Right renal cortex interstitium (tissue), 3 donors: ENCODE data around the gene MRPS34. TPM values are rescaled to one million over a fixed set of nuclear protein-coding genes. Genes with fewer than 3 reads are reported as not detected.

ENCODE experiments used
- DNase-seq, 3 donors: peaks; one replicate each; pipeline ENCODE4 v3.0.0-alpha.2; 2013; ENCODE audit warnings: low read depth in 3 of 3, low spot score in 2 of 3
- polyA plus RNA-seq, 3 donors: library from polyadenylated mRNA; unstranded; fragments of 120-200 nt; gene quantifications; one replicate each; pipeline ENCODE4 v1.2.1, GENCODE V29; 2013; ENCODE audit not compliant: insufficient read length in 3 of 3

The MRPS34 gene
- polyA plus RNA-seq, 3 donors: 58.1 to 69.6 (median 65.0) TPM

GRCh38 chr16:1771188-1771863 is 1.6 kb downstream of the MRPS34 start, which contains the start of gene NME3:
Gene NME3, minus strand, starts transcription at chr16:1771543. Its CDS starts 9 bp downstream, at chr16:1771534.
- no peak for DNase-seq

GRCh38 chr16:1770328-1771187 is 2.4 kb downstream of the MRPS34 start:
- DNase-seq: no peak

DNA sequence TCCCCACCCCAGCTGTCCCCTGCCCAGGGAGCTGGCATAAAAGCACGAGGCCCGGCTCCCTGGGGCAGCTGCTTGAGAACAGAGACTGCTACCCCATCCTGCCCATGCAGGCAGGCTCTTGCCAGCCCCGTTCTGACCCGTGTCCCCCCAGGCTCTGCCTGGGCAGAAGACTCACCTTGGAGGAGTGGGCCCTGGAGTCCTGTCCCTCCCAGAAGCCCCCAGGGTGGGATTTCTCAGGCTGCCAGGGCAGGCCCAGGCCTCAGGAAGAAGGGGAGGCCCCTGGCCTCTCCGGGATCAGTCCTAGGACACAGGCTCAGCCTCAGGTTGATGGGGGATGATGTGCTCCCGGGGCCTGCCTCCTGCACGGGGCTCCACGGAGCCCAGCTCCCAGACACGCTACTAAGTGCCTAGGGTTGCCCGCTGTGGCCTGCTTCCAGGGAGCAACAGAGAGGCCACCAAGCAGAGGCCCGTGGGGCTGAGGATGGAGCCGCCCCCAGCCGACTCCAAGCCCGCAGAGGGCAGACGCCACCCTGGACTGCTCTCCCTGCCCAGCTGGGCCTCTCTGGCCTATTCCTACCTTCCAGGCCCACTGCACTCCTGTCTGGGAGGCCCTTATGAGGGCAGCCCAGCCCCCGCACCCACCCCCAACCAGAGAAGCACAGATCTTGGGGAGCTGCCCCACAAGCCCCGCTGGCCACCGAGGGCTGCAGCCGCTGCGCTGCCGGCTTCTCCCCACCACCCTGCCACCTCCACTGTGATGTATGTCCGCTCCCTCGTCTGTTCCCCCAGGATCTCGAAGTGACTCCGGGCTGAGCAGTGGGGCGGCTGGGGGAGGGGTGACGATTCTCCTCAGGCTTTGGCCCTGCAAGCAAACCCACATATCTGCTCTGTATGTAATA is 3.3 kb downstream of the MRPS34 start:
- no peak for DNase-seq

DNA sequence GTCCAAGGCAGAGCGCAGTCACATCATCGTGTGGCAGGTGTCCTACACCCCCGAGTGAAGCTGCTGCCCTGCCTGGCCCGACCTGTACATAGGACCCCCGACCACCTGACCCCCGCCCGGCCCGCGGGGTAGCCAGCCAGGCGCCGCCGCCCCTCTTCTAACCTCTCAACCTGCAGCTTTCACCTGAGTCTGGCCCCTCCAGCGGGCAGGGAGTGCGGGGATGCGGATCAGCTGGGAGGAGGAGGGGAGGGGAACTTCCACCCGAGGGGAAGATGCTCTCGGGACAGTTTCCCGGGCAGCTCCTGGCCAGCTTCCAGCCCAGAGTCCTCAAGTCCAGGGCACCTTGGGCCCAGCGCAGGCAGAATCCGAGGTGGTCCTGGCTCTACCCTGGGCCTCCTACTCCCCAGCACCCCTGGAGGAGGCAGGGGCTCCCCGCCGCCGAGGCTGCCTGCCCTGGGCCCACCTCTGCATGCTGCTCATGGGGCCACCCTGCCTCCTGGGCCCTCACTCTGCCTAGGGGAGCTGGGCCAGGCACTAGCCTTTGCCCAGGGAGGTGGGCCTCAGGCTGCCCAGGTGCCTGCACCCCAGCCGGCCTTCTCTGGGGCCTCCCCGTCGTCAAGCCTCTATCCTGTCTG is 4.0 kb downstream of the MRPS34 start:
- no peak for DNase-seq

DNA sequence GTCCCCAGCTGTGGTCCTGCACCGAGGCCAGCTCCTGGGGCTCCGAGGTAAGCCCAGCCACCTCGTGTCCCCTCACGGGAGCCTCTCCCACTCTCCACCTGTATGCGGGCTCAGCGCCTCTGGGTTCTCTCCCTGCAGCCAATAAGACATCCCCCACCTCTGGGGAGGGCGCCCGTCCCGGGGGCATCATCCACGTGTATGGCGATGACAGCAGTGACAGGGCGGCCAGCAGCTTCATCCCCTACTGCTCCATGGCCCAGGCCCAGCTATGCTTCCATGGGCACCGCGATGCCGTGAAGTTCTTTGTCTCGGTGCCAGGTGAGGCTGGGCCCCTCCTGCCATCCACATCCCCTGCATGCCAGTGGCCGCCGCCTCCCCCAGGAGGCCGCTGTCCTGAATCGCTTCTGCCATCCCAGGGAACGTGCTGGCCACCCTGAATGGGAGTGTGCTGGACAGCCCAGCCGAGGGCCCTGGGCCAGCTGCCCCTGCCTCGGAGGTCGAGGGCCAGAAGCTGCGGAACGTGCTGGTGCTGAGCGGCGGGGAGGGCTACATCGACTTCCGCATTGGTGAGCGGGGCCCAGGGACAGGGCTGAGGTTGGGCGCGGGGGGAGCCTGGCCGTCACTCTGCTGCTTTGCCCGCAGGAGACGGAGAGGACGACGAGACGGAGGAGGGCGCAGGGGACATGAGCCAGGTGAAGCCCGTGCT is 4.7 kb downstream of the MRPS34 start:
- DNase-seq: no peak

GRCh38 chr16:1767116-1767994 is 5.6 kb downstream of the MRPS34 start:
- DNase-seq: no peak

DNA sequence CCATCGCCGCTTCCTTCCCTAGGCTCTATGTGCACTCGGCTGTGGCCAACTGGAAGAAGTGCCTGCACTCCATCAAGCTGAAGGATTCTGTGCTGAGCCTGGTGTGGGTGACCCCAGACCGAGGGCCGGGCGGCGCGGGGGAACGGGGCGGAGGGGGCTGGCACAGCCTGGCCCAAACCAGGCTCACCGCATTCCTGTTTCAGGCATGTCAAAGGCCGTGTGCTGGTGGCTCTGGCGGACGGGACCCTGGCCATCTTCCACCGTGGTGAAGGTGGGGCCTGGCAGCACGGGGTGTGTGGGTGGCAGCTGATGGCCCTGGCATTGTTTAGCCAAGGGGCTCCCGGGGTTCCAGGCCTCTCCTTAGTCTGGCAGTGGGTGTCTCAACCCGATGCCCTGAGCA is 6.2 kb downstream of the MRPS34 start:
- no peak for DNase-seq

GRCh38 chr16:1766231-1766630 is 6.7 kb downstream of the MRPS34 start:
- DNase-seq: no peak

DNA sequence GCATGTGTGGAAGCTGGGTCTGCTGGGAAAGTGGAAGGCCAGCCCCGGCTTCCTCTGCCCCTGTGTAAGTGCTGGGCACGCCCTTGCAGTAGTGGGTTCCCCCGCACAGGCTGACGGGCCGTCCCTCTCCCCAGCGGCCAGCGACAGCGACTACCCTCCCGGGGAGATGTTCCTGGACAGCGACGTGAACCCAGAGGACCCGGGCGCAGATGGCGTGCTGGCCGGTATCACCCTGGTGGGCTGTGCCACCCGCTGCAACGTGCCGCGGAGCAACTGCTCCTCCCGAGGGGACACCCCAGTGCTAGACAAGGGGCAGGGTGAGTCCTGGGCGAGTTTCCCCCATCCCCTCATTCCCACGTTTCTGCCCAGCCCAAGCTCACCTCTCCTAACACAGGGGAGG is 7.1 kb downstream of the MRPS34 start:
- DNase-seq: no peak

DNA sequence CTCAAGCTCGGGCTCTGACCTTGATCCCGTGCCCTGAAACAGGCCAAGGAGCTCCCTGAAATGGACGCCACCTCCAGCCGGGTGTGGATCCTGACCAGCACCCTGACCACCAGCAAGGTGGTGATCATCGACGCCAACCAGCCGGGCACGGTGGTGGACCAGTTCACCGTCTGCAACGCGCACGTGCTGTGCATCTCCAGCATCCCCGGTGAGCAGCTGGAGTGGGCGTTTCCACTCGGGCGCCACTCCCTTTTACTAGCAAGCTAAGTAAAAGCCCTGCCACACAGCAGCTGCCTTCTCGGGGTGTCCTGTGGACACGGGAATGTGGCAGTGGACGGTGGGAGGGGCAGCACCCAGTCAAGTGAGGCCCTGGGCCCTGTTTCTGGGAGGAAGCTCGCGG is 8.0 kb downstream of the MRPS34 start:
- no peak for DNase-seq

- no peak for DNase-seq
These were observed 9.1 kb downstream of the MRPS34 start for GRCh38 chr16:1763521-1764511.

DNA sequence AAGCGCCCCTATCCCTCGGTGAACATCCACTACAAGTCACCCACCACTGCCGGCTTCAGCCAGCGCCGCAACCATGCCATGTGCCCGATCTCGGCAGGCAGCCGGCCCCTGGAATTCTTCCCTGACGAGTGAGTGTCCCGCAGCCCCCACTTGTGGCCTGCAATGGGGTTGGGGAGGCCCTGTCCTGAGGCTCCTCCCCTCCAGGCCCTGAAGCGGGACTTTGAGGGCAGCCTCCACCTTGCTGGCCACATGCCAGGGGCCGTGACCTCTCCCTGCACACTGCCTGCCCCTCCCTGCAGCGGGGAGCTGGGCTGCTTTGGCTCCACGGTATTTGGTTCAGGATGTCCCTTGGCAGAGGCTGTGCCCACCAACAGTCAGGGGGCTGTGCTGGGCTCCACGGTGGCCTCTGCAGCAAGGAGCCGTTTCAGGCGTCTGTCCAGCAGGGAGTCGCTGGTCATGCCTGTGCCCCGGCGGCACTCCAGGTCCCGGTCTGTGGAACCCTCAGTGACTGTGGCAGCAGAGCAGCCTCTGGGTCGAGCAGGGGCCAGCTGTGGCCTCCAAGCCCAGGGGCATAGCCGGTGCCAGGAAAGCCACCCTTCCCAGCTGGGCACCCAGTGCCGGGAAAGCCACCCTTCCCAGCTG is 9.9 kb downstream of the MRPS34 start:
- no peak for DNase-seq

DNA sequence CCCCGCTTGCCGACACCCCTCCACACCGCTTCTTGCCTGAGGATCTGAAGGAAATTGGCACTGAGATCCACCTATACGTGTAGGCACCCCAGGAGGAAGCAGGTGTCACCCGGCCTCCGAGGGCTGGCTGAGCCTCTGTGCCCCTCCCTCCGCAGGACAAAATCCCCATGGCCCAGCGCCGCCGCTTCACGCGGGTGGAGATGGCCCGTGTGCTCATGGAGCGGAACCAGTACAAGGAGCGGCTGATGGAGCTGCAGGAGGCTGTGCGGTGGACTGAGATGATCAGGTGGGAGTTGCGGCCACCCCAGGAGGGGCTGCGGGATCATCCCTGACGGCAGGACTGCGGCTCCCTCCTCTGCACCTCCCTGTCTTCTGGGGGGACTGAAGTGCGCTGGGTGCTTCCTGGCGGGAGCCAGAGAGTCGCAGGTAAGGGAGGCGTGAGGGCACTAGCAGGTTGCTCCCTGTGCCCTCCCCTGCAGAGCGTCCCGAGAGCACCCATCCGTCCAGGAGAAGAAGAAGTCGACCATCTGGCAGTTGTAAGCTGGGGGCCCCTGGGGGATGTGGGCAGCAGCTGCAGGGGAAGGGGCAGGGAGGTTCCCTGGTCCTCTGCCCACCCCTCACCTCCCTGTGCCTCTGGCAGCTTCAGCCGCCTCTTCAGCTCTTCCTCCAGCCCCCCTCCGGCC is 10.6 kb downstream of the MRPS34 start:
- DNase-seq: no peak

DNA sequence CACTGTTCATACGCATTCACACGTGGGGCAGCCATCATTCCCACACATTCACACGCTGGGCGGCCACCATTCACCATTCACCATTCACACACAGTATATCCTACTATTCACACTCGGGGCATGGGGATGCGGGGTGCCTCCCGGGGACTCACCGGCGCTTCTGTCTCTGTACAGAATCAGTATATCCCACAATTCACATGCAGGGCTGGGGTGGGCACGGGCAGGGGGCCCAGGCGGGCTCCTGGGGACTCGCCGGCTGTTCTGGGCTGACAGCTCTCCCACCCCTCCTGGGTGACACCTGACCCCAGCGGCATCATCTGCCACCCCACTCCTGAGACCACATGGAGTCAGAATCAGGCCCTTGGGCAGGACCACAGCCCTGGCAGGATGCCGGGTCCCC is 11.2 kb downstream of the MRPS34 start:
- DNase-seq: no peak

DNA sequence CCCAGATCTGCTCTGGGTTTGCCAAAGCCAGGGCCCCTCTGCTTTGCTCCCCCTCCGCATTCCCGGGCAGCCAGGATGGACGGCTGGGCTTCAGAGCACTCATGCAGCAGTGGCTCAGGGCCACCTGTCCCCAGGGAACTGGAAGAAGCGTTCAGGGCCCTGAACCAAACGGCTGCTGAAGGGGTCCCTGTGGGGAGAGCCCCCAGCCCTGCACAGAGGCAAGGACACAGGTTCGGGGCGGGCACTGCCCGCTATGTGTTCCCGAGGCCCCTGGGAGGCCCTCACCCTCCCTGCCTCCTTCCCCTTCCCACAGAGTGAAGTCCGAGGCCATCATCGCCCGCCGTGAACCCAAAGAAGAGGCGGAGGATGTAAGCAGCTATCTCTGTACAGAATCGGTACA is 12.0 kb downstream of the MRPS34 start:
- DNase-seq: no peak

GRCh38 chr16:1759511-1759910 is 13.4 kb downstream of the MRPS34 start:
- DNase-seq: no peak

- DNase-seq: no peak
These were observed 14.0 kb downstream of the MRPS34 start for GRCh38 chr16:1758923-1759322.
